Stimulated activated CD4-positive, alpha-beta T cell treated with anti-CD3 and anti-CD28 coated beads, Interleukin-12 subunit alpha, Interleukin-12 subunit beta, amount 100 ng/mL, for 48 hours (primary cell): ENCODE data around the gene KCNH5.
"Not testable (repeated sequence)": the region's sequence is repeated elsewhere in the genome, so short reads cannot be mapped to it uniquely, and the experiment has no call there.

Experiments used
- DNase-seq, 3 donors: peaks; one replicate each; pipeline ENCODE4 v3.0.0-alpha.2; 2020; ENCODE audit warnings: low read depth in 2 of 3, low spot score in 1 of 3

The KCNH5 gene

GRCh38 chr14:62886461-62886860 lies 158.8 kb downstream of the KCNH5 start:
- DNase-seq: no peak

GRCh38 chr14:62885451-62885850 lies 159.8 kb downstream of the KCNH5 start:
- DNase-seq: no peak

- no peak for DNase-seq
Measured at GRCh38 chr14:62882967-62883366, 162.3 kb downstream of the KCNH5 start.

- no peak for DNase-seq
Measured at GRCh38 chr14:62866376-62866775, 178.9 kb downstream of the KCNH5 start.

- DNase-seq: no peak
Measured at GRCh38 chr14:62864588-62864987, 180.7 kb downstream of the KCNH5 start.

DNA sequence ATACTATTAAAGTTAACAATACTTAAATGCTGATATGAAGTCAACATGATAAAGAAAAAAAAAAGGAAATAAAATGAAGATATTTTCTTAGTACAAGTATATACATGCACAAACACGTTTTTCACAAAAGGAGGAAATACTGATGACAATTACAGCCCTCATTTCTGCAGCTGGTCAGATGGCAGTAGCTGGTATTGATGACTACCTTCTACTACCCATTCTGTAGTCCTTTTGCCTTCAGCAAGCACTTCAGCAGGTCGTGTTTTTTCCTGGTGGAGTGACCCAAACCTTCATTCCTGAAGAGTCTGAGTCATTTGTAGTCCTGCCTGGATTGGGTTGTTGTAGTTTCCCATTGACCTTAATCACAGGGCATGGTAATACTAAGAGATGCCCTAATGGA lies 187.2 kb downstream of the KCNH5 start:
- not testable (repeated sequence) for DNase-seq

DNA sequence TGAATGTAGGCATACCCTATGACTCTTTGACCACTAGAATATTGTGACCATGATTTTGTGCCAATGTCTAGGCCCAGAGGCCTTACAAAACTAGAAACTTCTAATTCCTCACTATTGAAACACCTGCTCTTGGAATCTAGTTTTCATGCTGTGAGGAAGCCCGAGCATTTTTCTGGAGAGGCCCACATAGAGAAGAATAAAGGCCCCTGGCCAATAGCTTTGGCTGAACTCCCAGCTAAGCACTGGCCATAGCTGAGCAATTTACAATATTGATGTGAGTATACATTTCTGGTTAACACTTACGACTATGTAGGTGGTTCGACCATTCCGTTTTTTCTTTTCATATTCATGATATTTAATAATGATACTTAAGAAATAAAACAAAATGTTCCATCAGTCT lies 190.3 kb downstream of the KCNH5 start:
- no peak for DNase-seq

GRCh38 chr14:62847168-62847567 lies 198.1 kb downstream of the KCNH5 start:
- DNase-seq: no peak

DNA sequence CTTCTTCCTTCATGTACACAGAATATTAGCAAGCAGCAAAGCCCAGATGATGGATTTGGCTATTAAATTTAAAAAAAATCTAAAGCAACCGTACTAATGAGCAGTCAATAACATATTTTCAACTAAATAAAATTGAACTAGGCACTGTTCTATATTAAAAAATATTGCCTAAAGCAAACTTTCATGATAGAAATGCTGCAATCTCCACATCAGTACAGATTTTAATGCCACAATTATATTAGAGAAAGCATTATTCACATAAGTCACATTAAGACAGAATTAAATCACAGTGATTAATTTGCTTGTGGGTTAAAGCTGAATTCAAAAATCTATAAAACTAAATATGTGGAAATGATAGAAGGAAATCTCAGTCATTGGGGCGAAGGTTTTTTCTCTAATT lies 200.7 kb downstream of the KCNH5 start:
- no peak for DNase-seq

GRCh38 chr14:62824086-62824485 lies 221.2 kb downstream of the KCNH5 start:
- DNase-seq: no peak

GRCh38 chr14:62819931-62820330 lies 225.3 kb downstream of the KCNH5 start:
- DNase-seq: no peak

DNA sequence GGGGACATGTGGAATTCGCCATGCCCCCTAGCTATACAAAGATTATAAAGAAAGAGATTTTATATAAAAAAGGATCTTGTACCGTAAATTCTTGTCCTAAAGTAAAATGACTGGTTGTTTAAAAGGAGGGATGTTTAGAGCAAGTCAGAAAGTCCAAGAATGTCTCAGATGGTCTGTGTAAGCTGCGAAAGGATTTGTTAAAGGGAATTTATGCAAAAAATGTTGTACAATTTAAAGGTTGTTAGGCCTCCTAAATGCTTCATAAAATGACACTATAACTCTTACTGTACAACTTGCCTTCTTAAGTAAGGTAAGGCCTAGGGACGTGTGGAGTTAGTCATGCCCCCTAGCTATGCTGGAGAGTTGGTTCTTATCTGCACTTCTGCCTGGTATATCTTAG lies 237.6 kb downstream of the KCNH5 start:
- no peak for DNase-seq

GRCh38 chr14:62800577-62800976 lies 244.7 kb downstream of the KCNH5 start:
- DNase-seq: no peak

DNA sequence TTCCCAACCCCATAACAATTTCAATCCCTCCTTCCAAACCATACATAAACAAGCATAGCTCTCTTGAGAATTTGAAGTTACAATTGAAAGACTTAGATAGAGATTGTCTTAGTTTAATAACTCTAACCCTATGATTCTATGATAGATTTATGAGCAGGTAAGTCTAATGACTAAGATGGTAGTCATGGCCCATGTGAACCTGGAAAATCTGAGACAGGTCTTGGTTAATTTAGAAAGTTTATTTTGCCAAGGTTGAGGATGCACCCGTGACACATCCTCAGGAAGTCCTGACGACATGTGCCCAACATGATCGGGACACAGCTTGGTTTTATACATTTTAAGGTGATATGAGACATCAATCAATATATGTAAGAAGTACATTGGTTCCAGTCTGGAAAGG lies 248.8 kb downstream of the KCNH5 start:
- DNase-seq: no peak

GRCh38 chr14:62792578-62792977 lies 252.7 kb downstream of the KCNH5 start:
- DNase-seq: no peak

DNA sequence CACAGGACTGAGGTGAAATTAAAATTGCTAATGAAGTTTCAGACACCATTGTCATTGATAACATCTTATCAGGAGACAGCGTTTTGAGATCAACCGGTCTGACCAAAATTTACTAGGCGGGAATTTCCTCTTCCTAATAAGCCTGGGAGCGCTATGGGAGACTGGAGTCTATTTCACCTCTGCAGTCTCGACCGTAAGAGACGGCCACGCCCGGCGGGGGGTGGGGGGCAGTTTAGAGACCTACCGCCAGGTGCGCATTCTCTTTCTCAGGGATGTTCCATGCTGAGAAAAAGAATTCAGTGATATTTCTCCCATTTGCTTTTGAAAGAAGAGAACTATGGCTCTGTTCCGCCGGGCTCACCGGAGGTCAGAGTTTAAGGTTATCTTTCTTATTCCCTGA lies 263.9 kb downstream of the KCNH5 start:
- DNase-seq: not testable (repeated sequence)

GRCh38 chr14:62778852-62779251 lies 266.4 kb downstream of the KCNH5 start:
- no peak for DNase-seq

DNA sequence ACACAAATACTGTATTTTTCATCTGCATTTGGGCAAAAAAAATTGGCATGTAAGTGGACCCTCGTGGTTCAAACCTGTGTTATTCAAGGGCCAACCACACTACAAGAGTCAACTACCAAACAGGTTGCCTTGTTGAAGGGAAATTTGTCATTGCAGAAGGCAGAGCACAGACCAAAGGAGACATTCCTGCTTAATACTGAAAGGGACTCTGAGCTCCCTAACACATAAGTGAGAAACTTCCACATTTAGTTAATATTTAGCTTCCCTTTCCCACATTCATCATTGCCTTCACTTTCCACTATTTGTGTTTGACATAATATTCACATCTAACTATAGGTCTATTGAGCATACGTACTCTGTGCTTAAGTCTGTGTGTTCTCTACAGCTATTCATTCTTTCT lies 266.9 kb downstream of the KCNH5 start:
- no peak for DNase-seq

GRCh38 chr14:62777510-62777909 lies 267.7 kb downstream of the KCNH5 start:
- no peak for DNase-seq

DNA sequence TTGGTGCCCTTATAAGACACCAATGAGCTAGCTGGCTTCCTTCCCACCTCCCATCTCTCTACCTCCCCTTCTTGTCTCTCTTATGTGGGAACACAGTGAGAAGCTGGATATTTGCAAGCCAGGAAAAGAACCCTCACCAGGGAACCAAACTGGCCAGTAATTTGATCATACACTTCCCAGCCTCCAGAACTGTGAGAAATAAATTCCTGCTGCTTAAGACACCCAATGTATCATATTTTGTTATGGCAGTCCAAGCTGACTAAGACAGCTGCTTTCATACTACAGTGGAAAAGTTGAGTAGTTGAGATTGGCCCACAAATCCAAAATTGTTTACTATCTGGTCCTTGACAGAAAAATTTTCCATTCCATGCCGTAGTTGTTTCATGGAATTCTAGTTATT lies 269.0 kb downstream of the KCNH5 start:
- DNase-seq: no peak

GRCh38 chr14:62768753-62769152 lies 276.5 kb downstream of the KCNH5 start:
- no peak for DNase-seq

GRCh38 chr14:62763951-62764350 lies 281.3 kb downstream of the KCNH5 start:
- DNase-seq: no peak

- DNase-seq: no peak
Measured at GRCh38 chr14:62759796-62760195, 285.5 kb downstream of the KCNH5 start.

DNA sequence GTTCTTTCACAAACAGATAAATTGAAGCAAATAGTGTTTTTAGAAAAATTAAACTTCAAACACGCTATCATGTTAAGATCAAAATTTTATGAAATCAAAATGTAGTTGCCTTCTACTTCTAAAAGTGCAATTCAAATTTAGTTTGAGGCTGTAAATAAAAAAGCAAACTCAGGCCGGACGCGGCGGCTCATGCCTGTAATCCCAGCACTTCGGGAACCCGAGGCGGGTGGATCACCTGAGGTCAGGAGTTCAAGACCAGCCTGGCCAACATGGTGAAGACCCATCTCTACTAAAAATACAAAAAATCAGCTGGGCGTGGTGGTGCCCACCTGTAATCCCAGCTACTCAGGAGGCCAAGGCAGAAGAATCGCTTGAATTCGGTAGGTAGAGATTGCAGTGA lies 298.4 kb downstream of the KCNH5 start:
- not testable (repeated sequence) for DNase-seq
